Measurements from ENCODE around the gene ZFP36L2. TPM values are rescaled to one million over a fixed set of nuclear protein-coding genes. Genes with fewer than 3 reads are reported as not detected.

The ZFP36L2 gene
- total RNA-seq, 1 donor from 2014 or later: 172 TPM

DNA sequence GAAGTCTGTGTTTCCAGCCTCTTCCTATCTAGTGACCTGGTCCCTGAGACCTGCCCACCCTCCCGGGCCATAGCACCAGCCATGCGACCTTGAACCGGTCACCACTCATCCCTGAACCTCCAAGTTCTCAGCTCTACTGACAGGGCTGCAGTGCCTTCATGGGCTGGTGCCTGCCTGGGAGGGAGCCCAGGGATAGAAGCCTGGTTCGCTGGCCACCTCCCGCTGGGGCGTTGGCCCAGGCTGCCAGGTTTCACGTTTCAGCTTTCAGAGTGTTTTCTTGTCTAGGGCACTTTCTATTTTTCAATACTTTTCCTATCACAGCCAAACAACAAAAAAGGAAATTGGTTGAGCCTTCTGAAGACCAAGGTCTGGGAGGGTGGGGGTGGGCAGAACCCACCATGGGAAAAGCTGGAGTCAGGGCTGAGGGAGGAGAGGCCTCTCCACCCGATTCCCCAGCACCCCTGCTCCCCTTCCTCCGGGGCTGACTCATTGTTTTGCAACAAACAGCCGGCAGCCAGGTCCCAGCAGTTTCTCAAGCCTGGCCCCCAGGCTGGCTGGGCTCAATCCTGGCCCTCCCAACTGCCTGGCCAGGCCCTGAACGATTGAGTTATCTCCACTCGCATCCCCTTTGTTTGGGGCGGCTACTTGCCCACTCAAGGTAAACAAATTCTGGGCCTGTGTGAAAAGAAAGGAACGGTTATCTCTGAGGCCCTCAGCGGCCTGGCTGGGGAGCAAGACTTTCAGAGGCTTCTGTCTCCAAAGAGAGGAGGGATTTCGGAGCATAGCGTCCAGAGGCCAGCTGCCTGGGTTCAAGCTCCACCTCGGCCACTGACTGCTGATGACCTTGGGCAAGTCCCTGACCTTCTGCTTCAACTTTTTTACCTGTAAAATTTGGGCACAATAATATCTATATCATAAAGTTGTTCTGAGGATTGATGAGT lies 47.5 kb downstream of the ZFP36L2 start:
- peak; percentile 94 for ATAC-seq
- DNase-seq (ENCODE audit: low spot score): peak; percentile 82
- intact Hi-C loops (cut with DNase I): no loop called here

DNA sequence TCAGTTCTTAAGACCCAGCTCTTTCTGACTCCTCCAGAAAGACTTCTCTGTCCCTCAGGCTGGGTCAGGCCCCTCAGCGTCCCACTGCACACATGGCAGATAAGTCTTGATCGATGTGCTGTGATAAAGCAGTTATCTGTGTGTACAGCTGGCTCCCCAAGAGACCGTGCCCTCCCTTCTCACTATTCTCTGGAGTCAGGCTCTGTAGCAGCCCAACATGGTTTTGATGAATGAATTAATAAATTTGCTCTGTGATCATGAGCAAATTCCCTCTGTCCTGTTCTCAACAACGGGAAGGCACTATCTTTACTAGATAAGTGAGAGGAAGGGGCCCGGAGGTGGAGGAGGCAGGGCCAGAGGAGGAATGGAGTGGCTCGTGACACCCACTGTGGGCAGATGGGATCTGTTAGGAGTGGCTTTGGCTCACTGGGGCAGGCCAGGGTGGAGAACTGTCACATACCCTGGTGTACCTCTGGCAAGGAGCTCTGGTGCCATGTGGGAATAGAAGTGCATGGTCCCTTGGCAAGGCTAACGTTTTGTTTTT lies 48.3 kb downstream of the ZFP36L2 start:
- intact Hi-C loops (cut with DNase I): no loop called here
- ATAC-seq: peak; percentile 5
- DNase-seq (ENCODE audit: low spot score): no peak

DNA sequence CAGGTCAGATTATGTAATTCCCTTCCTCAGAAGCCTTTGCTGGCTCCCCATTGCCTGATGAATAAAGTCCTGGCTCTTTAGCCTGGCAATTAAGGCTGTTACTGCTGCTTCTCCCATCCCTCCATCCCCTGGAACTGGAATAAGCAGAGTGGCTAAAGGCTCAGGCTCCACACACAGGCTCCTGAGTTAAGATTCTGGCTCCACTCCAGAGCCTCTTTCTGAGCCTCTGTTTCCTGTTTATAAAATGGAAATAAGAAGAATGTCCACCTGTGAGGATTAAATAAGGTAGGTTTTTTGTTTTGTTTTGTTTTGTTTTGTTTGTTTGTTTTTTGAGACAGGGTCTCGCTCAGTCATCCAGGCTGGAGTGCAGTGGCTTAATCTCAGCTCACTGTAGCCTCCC lies 50.0 kb downstream of the ZFP36L2 start:
- ATAC-seq (no peak), DNase-seq (ENCODE audit: low spot score) (no peak)
- intact Hi-C loops (cut with DNase I): no loop called here

DNA sequence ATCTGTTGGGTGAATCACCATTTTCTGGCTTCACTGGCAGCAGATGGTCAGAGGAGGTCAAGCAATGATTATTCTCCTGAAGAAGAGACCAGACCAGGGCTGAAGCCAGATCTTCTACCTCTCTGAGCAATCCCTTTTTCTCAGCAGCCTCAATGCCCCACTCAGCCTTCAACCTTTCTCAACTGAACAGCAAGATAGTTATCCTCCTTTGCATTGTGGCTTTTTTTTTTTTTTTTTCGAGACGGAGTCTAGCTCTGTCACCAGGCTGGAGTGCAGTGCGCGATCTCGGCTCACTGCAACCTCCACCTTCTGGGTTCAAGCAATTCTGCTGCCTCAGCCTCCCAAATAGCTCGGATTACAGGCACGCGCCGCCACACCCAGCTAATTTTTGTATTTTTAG lies 50.5 kb downstream of the ZFP36L2 start:
- DNase-seq (ENCODE audit: low spot score): no peak
- ATAC-seq: no peak
- intact Hi-C loops (cut with DNase I): no loop called here

GRCh38 chr2:43175020-43175441 lies 51.4 kb downstream of the ZFP36L2 start:
- intact Hi-C loops (cut with DNase I): no loop called here
- ATAC-seq (no peak), DNase-seq (ENCODE audit: low spot score) (no peak)

DNA sequence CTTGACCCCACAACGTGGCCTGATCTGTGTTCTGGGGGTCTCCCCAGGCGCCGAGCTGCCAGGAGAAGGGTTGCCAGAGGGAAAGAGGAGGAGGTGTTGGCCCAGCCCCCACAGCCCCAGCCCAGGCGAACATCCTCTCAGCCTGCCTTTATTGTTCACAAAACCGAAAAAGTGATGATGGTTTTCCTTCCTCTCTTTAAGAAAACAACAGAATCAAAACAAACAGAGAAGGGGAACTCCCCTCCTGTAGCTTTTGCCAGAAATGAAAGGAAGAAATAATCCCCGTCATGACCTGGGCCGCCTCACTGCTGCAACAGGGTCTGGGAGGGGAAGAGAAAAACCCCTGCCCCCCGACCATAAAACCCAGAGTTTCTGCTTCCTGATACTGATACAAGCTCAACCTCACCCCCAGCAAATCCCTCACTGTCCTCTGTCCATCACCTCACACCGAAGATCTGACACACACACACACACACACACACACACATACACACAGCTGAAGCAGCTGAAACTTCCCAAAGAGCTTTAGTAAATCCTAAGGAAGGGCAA lies 52.0 kb downstream of the ZFP36L2 start:
- ATAC-seq (peak; percentile 22), DNase-seq (ENCODE audit: low spot score) (no peak)
- intact Hi-C loops (cut with DNase I): no loop called here
